IPS-15b (cell line): ENCODE results near the gene ZNF385C.

Source experiments
- H3K27me3 ChIP-seq: one replicate; pipeline ENCODE4 v1.6.1; 2013; ENCODE audit warnings: low read length; ENCODE audit not compliant: control insufficient read depth, insufficient read depth
- H3K36me3 ChIP-seq: one replicate; pipeline ENCODE4 v1.6.1; 2013; ENCODE audit warnings: low read length; ENCODE audit not compliant: control insufficient read depth, insufficient read depth
- H3K4me1 ChIP-seq: one replicate; pipeline ENCODE4 v1.6.1; 2013; ENCODE audit warnings: mild to moderate bottlenecking, low read length; ENCODE audit not compliant: control insufficient read depth, insufficient read depth
- H3K4me3 ChIP-seq: one replicate; pipeline ENCODE4 v1.5.1; 2013; ENCODE audit warnings: low read depth, low read length
- H3K9ac ChIP-seq: one replicate; pipeline ENCODE4 v1.6.1; 2013; ENCODE audit warnings: low read depth, mild to moderate bottlenecking, low read length
- H3K9me3 ChIP-seq: one replicate; pipeline ENCODE4 v1.6.1; 2013; ENCODE audit warnings: mild to moderate bottlenecking, low read length; ENCODE audit not compliant: control insufficient read depth, insufficient read depth

ZNF385C gene

GRCh38 chr17:42098730-42099399 is 592 bp upstream of the ZNF385C start:
- peaks cover 26% of the 10 kb centered on the region for H3K27me3 ChIP-seq
- H3K36me3 ChIP-seq, result no peaks in the 10 kb centered on the region
- peaks cover 6% of the 10 kb centered on the region for H3K4me1 ChIP-seq
- no peak overlapping the region for H3K4me3 ChIP-seq
- no peak overlapping the region for H3K9ac ChIP-seq
- H3K9me3 ChIP-seq, result no peaks in the 10 kb centered on the region

GRCh38 chr17:42096360-42097111 is 1.7 kb downstream of the ZNF385C start:
- Histone ChIP-seq H3K4me1 (peaks cover 6% of the 10 kb centered on the region), H3K9me3 (no peaks in the 10 kb centered on the region), H3K4me3 (no peak overlapping the region), H3K36me3 (no peaks in the 10 kb centered on the region), H3K27me3 (peaks cover 26% of the 10 kb centered on the region), H3K9ac (no peak overlapping the region)

GRCh38 chr17:42094375-42095069 is 3.8 kb downstream of the ZNF385C start:
- Histone ChIP-seq H3K36me3 (no peaks in the 10 kb centered on the region), H3K4me1 (peaks cover 6% of the 10 kb centered on the region), H3K9ac (no peak overlapping the region), H3K4me3 (no peak overlapping the region), H3K9me3 (no peaks in the 10 kb centered on the region), H3K27me3 (peaks cover 26% of the 10 kb centered on the region)

- peaks cover 6% of the 10 kb centered on the region for H3K4me1 ChIP-seq
- H3K36me3 ChIP-seq, result no peaks in the 10 kb centered on the region
- H3K27me3 ChIP-seq, result peaks cover 19% of the 10 kb centered on the region
- no peak overlapping the region for H3K9ac ChIP-seq
- no peak overlapping the region for H3K4me3 ChIP-seq
- no peaks in the 10 kb centered on the region for H3K9me3 ChIP-seq
Observed at GRCh38 chr17:42092939-42093338, 5.3 kb downstream of the ZNF385C start.

DNA sequence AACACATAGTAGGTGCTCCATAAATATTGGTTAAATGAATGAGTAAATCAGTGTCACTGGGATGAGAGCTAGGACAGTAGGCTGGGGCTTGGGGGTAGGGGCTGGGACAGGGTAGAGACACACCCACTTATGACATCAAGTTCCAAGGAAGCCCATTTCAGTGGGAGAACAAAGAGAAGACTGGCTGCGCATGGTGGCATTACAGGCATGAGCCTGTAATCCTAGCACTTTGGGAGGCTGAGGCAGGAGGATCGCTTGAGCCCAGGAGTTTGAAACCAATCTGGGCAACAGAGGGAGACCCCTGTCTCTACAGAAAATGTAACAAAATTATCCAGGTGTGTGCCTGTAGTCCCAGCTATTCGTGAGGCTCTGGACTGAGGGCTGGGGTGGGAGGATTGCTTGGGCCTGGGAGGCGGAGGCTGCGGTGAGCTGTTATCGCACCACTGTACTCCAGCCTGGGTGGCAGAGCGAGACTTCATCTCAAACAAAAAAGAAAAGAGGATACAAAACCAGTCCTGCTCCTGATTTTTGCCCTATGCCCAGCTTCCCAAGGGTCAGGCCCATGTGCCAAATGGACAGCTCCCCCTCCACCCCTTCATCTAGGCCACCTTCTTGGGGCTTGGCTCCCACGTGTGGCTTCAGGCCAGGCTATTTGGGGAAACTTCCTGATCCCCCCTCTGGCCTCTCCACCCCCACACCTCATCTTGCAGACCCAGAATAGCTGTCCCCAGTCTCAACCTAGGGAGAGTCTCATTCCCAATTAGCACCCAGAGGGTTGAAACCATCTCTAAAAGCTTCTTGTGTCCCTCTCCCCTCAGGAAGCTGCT is 7.1 kb downstream of the ZNF385C start:
- Histone ChIP-seq H3K27me3 (peaks cover 1% of the 10 kb centered on the region), H3K4me1 (no peaks in the 10 kb centered on the region), H3K36me3 (no peaks in the 10 kb centered on the region), H3K9ac (no peak overlapping the region), H3K9me3 (no peaks in the 10 kb centered on the region), H3K4me3 (no peak overlapping the region)

GRCh38 chr17:42088736-42089135 is 9.5 kb downstream of the ZNF385C start:
- no peaks in the 10 kb centered on the region for H3K9me3 ChIP-seq
- no peaks in the 10 kb centered on the region for H3K27me3 ChIP-seq
- no peak overlapping the region for H3K9ac ChIP-seq
- H3K4me3 ChIP-seq, result no peak overlapping the region
- no peaks in the 10 kb centered on the region for H3K36me3 ChIP-seq
- no peaks in the 10 kb centered on the region for H3K4me1 ChIP-seq

DNA sequence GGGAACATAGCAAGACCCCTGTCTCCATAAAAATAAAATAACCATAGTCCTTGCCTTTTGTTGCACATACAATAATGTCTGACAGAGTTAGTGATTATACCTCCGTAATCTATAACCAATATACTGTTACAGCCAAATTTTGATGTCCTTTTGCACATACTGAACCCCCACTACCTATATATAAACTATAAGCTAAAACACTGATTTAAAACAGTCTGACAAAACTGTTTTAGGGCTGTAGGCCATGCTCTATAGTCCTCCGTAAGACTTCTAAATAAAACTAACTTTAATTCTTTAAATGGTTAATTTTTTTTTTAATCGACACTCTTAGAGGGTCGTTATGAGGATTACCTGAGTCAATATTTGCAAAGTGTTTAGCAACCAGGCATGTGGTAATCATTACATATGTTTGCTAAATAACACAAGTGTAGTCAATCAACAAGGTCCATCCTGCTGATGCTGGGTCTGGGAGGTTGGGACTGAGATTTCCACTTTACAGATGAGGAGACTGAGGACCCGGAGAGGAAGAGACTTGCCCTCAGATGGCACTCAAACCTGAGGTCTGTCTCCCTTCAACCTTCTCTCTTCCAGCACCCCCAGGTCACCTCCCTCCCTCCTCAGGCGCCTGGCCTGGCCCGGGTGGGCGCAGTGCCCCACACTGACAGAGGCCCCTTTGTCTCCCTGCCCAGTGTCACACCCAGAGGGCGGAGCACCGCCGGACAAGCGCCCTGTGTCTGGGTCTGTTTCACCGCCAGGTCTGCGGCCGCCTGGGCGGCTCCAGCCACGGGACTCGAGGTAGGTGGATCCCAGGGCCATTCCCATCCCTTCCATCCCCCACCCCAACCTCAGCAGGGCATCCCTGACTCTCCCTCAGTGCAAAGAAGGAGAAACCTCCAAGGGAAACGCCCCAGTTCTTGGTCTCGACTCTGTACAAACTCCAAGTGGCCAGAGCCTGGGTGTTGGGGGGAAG is 10.3 kb downstream of the ZNF385C start:
- Histone ChIP-seq H3K4me3 (no peak overlapping the region), H3K4me1 (no peaks in the 10 kb centered on the region), H3K9ac (no peak overlapping the region)

GRCh38 chr17:42087042-42087701 is 11.1 kb downstream of the ZNF385C start:
- Histone ChIP-seq H3K4me3 (no peak overlapping the region), H3K9ac (no peak overlapping the region), H3K9me3 (no peaks in the 10 kb centered on the region), H3K4me1 (no peaks in the 10 kb centered on the region), H3K36me3 (no peaks in the 10 kb centered on the region), H3K27me3 (no peaks in the 10 kb centered on the region)

More for the DNA sequence above, 10.3 kb downstream of the ZNF385C start:
- Histone ChIP-seq H3K9me3 (no peaks in the 10 kb centered on the region), H3K36me3 (no peaks in the 10 kb centered on the region), H3K27me3 (no peaks in the 10 kb centered on the region)

GRCh38 chr17:42081516-42082129 is 16.6 kb downstream of the ZNF385C start:
- H3K4me3 ChIP-seq, result no peak overlapping the region
- H3K9me3 ChIP-seq, result no peaks in the 10 kb centered on the region
- no peaks in the 10 kb centered on the region for H3K27me3 ChIP-seq
- no peaks in the 10 kb centered on the region for H3K4me1 ChIP-seq
- no peak overlapping the region for H3K9ac ChIP-seq
- H3K36me3 ChIP-seq, result no peaks in the 10 kb centered on the region

DNA sequence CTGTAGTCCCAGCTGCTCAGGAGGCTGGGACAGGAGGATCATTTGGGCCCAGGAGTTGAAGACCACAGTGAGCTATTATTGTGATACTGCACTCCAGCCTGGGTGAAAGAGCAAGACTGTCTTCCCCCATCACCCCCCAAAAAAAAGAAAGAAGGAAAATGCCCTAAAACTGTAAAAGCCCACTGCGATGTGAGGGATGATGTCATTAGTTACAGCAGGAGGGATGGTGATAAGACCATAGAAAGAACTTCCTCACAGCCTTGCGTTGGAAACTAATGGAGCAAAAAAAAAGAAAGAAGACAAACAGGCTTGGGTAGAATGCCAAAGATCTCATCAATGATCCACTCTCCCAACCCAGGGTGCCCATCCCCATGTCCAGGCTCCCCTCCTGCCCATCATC is 18.7 kb downstream of the ZNF385C start:
- Histone ChIP-seq H3K4me1 (no peaks in the 10 kb centered on the region), H3K27me3 (no peaks in the 10 kb centered on the region), H3K36me3 (no peaks in the 10 kb centered on the region), H3K4me3 (no peak overlapping the region), H3K9me3 (no peaks in the 10 kb centered on the region), H3K9ac (no peak overlapping the region)
